ENCODE data around the gene PARD3.
"Not testable (repeated sequence)": the region's sequence is repeated elsewhere in the genome, so short reads cannot be mapped to it uniquely, and the experiment has no call there.

Gene PARD3

DNA sequence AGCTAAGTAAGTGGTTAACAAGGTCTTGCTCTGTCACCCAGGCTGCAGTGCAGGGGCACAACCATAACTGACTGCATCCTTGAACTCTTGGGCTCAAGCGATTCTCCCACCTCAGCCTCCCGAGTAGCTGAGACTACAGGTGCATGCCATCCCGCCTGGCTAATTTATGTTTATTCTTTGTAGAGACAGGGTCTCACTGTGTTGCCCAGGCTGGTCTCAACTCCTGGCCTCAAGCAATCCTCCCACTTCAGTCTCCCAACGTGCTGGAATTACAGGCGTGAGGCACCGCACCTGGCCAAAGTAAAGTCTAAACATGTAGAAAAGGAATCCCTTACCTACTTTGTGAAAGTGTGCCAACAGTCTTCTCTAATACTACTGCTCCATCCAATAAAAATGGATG, 17.9 kb downstream of the PARD3 start:
- DNase-seq (ENCODE audit: low spot score), result no peak

DNA sequence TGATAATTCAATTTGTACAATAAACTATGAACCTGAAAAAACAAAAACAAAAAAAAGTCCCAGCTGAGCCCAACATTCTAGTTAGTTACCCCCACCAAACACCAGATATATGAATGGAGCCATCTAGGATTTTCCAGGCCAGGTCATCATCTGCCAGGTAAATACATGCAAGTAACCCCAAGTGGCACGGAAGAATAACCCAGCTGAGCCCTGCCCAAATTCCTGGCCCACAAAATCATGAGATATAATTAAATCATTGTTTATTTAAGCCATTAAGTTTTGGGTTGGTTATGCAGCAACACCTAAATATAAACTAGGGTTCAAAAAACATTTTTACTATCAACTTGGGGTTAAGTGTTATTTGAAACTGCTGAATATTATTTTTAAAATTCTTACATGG, 19.0 kb downstream of the PARD3 start:
- DNase-seq (ENCODE audit: low spot score), result no peak

DNA sequence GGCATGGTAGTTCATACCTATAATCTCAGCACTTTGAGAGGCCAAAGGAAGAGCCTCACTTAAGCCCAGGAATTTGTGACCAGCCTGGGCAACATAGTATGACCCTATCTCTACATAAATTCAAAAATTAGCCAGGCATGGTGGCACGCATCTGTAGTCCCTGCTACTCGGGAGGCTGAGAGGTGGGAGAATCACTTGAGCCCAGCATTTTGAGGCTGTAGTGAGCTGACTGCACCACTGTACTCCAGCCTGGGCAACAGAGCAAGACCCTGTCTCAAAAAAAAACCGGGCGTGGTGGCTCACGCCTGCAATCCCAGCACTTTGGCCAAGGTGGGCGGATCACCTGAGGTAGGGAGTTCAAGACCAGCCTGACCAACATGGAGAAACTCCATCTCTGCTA, 19.8 kb downstream of the PARD3 start:
- DNase-seq (ENCODE audit: low spot score), result no peak

DNA sequence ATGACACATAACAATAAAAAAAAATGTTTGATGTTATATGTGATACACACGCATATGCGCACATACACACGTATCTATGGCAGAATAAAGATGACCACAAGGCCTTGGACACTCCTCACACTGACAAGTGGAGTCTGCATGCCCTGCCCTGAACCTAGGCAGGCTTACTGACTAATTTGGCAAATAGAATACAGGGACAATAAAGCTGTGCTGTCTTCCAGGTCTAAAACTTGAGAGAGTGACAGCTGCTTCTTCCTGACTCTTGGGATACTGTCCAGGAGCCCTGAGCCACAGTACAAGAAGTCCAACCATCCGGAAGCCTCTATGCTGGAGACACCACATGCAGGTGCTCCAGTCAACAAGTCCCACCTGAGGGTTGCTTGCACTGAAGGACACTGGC, 20.3 kb downstream of the PARD3 start:
- no peak for DNase-seq (ENCODE audit: low spot score)

DNA sequence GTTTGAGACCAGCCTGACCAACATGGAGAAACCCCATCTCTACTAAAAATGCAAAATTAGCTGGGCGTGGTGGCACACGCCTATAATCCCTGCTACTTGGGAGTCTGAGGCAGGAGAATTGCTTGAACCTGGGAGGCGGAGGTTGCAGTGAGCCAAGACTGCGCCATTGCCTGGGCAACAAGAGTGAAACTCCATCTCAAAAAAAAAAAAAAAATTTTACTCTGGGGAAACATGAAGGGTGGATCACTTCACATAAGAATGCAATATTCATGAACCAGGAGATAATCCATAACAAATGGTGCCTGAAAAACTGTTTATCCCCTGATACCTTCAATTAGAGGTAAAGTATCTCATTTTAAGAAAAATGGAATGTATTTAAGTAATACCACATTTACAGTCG, 21.5 kb downstream of the PARD3 start:
- not testable (repeated sequence) for DNase-seq (ENCODE audit: low spot score)

DNA sequence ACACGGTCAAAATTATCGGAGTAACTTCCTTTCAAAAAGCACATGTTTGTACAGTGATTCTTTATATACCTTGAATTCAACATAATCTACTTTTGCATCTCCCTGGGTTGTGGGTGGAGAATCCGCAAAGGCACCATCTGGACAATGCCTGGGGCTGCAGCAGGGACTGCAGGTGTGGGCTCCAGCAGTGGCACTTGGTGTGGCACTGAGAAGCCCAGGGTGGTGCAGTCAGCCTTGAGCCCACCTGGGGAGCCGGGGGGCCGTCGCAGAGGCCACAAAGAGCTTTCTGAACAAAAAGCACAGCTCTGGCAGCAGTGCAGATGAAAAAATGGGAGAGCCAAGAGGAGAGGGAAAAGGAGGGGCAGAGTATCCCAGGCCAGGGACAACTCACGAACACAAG, 22.2 kb downstream of the PARD3 start:
- no peak for DNase-seq (ENCODE audit: low spot score)

DNA sequence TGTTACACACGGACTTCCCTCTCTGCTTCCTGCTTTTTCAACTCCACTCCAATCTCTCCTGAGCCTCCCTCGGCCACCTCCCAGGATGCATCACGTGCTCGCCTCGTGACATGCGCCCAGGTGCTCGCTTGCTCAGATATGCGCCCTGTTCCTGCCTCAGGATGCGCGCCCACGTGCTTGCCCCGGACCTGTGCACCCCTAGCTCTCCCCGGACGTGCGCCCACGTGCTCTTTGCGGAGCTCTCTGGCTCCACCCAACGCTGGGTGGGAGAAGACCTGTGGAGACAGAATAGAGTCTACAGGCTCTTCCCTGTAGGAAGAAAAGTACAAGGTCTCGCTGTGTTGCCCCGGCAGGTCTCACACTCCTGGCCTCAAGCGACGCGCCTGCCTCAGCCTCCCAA, 23.1 kb downstream of the PARD3 start:
- no peak for DNase-seq (ENCODE audit: low spot score)

DNA sequence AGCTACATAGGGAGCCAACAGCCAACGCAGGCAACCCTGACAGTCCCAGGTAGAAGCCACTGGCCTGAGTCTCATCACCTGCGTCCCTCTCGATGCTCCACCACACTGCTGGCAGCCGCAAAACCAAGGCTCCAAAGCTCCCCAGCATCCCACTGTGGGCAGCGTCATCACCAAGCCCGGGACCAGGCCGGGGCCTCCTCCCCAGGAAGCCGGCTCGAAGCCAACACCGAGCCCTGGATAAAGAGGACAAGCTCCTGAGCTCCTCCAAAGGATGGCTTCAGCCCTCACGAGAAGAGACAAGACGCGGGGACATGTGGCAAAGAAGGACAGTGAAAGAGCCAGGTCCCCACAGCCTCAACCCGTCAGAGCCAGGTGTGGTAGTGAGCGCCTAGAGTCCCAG, 23.9 kb downstream of the PARD3 start:
- no peak for DNase-seq (ENCODE audit: low spot score)

DNA sequence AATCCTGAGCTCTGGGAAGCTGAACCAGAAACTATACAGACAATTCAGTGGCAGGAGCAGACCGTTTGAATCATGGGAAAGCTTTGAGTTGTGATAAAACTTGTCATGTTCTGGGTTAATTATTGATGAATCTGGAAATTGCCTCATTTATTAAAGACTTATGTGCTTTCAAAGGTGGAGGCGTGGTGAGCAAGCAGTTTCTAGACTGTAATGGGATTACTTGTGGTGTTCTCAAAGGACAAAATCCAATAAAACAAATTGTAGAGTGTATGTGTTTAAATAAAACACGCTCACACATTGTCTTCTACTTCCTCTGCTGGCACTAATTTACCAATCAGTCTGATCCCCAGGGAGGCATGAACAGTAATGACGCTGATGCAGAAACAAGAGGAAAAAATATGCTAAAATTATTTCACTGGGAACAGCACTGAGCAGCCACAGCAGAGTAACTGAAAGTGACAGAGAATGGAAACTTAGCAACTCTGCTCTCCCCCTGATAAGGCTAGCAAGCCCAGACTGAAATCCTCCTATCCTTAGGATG, 25.1 kb downstream of the PARD3 start:
- DNase-seq (ENCODE audit: low spot score), result no peak

DNA sequence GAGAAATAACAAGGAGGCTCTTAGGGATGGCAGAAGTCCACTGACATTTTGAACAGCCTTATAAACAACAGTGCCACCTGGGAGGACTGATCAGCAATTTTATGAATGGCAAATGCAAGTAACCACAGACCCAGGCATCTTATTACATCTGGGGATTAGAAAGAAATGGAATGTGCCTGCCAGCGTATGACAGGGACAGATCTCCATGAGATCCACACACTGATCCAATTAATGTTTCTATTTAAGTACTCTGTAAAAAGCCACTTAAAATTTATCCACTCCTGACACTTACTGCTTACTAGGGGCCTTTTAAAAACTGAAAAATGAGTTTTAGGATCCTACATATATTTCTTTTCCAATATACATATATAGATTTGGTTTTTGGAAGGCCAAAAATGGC, 28.6 kb downstream of the PARD3 start:
- no peak for DNase-seq (ENCODE audit: low spot score)

DNA sequence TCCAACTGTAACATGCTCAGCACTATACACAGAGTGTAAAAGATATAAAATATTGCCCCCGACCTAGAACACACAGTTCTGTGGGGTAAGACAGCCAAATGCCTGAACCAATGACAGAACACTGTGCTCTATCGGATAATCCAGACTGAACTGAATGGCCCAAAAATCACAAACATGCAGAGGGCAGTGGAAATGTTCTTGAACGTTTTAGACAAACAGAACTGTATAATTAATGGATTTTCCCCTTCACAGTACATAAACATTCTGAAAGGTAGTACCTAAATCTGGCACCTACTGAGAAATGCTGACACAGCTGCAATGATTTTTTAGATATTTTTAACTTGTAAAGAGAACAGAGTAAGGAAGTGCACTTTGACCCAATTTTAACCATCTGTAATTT, 33.4 kb downstream of the PARD3 start:
- DNase-seq (ENCODE audit: low spot score), result no peak

DNA sequence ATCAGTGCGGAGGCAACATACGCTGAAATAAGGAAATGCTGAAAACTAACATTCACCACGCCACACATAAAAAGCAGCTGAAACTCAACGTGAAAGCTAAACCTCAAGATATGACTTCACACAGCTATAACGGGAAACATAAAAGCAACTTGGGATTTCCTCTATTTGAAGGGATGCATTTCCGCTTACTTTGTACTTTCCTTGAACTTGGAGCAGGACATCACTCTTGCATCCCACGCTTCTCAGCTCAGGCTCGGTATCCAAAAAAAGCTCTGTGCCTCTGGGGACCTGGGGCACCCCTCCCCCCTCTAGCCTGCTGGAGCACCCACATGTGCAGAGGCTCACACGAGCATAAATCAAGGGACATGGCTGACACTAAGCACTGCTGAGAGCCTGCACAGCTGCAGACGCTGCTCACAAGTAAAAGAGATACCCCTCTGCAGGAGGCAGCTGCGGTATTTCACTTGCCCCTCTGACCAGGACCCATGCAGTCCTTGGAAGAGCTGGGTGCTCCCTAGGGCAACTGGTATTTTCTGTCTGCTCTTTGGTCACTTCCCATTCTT, 34.2 kb downstream of the PARD3 start:
- DNase-seq (ENCODE audit: low spot score), result peak; percentile 36

DNA sequence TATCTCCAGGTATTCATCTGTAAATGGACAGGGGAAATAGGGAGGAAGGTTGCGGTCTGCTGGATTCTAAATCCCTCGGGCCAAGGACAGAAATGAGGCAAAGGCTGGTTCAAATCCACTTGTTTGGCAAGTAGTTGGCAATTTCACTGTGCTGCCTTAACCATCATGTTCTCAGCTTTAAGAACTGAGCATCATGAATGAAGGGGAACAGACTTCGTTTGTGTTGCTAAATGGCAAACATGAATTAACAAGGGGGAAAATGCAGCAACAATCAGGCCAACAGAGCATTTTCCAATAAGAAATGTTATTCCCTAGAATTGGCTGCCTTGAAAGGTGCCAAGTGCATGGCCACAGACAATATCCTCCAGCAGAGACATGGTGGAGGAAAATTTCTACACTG, 36.9 kb downstream of the PARD3 start:
- no peak for DNase-seq (ENCODE audit: low spot score)

DNA sequence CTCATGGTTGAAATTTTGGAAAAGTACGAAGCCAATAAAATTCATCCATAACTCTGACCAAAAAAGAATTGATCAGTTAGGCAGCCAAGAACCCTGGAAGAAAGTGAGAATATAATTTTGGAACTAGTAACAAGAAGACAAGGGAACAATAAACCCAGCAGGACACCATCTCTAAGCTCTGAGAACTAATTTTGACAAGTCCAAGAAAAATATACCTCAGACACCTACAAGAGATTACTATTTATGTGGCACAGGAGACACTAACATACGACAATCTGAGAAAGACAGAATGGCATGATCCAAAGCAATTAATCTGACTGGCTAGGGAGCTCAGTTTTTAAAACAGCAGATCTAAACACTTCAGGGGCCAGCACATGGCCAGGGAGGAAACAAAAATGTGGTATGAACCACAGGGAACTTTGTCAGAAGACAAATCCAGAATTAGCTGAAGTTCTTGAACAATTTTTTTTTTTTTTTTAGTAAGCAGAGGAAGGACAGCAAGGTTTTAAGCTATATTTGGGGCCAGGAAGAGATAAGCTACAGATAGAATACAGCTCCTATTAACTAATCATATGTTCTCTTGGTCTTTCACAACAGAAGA, 38.9 kb downstream of the PARD3 start:
- no peak for DNase-seq (ENCODE audit: low spot score)

DNA sequence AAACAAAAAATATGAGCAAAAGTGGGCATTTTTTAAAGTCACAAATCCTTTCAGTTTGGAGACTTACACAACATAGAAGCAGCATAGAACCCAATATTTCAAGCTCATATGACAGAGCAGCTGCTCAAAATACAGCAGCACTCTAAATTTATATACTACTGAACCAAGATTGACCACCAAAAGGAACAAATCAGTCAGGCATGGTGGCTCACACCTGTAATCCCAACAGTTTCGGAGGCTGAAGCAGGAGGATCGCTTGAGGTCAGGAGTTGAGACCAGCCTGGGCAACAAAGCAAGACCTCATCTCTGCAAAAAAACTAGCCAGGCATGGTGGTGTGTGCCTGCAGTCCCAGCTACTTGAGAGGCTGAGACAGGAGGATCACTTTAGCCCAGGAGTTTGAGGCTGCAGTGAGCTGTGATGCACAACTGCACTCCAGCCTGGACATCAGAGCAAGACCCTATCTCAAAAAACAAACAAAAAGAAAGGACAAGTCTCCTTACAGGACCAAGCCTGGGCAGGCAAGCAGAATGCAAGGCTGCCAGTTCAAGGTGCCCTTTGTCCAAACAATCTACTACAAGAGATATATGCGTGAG, 40.0 kb downstream of the PARD3 start:
- no peak for DNase-seq (ENCODE audit: low spot score)

DNA sequence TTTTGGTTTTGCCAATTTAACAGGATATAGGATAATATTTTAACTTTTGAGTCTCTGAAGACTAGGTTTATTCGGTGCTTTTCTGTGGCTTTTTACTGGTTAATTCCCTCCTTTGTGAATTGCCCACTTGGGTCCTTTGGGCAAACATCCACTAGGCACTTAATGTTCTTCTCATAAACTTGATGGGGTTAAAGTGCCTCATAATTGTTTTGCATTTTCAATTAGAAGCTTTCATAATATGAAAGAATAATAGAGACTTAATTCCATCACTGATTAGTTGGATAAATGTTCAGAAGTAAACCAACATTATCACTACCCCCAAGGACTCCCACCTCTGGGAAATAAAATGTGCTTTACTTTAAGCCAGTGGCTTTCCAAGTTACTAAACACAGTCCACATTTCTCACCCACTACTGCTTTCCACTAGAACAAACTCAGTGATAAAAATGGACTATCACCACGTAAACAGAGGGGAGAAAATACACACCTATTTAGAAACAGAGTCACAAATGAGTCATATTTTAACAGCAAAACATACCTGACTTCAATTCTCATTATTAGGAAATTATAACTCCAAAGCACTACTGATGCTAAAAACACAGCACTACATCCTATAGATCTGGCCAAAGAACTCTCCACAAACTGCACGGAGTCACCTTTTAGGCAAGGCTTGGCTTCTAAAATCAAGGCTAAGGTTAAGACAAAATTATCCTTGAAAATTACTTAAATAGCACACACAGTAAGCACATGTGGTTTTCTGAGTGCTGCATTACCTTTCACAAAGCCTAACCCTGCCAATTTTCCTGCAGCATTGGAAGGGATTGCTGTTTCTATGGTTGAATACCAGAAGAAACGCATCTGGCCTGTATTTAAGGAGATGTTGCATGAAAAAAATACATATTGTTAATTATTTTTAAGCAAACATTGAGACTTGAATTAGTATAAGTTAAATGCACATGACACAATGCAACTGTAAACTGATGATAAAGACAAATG, 41.2 kb downstream of the PARD3 start:
- DNase-seq (ENCODE audit: low spot score), result no peak

DNA sequence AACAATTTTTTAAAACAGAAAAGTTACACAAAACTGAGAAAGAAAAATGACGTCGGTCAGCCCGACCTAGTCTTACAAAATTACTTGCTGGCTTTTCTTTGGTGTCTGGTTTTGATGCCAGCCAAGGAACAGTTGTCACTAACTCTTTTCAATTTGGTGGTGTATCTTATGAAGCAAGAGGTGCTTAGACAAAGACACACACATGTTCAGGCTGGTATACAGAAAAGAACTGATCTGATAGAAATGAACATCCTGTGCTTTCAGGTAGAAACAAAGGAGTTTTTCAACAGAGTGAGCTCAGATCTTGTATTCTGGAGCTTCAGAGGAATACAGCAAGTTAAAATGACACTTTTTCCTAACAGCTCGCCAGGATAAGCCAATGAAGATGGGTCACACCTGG, 43.6 kb downstream of the PARD3 start:
- no peak for DNase-seq (ENCODE audit: low spot score)

DNA sequence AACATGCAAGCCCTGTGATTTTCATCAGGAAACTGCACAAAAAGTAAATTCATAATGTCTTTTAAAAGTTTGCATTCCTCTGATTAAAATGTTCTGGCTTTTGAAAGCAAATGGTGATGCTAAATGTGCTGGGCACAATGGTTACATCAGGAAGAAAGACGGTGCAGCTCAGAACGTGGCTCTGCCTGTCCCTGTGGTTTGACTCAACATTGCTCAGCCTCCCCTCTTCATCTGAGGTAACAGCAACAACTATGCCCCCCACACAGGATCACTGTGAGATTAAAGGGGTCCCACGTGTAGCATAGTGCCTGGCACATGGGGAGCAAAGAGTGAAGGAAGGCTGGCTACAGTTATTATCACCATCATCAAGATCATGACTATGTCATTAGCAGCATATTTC, 44.0 kb downstream of the PARD3 start:
- DNase-seq (ENCODE audit: low spot score), result no peak

DNA sequence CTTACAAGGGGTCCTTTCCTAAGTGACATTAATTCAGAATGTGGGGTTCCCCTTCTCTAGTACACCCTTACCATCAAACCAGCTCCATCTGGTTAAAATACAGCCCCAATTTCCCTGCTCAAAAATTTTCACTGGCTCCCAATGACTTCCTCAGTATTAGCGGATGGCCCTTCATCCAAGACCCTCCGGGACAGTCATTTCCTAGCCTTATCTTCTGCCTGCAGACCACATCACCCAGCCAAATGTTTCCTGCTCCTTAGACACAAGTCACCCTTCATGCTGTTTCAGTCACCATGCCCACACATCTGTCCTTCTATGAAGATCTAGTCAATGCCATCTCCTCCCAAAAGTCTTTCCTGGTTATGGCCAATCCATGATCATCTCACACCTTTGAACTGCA, 45.2 kb downstream of the PARD3 start:
- DNase-seq (ENCODE audit: low spot score), result no peak

DNA sequence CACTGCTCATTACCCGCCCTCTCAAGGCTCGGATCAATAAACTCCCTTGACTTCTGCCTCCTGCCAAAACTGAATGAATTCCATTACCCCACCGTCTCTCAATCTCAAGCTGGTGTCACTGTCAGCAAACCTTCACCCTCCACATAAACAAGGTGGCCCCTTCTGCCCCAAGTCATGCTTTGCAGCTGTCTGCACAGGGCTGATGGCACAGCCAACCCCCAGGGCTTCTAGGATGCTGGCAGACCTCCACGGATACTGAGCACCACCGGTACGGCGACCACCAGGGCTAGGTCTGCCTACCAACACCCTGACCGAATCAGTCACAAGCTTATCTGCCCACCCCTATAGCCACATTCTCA, 46.1 kb downstream of the PARD3 start:
- DNase-seq (ENCODE audit: low spot score), result no peak

DNA sequence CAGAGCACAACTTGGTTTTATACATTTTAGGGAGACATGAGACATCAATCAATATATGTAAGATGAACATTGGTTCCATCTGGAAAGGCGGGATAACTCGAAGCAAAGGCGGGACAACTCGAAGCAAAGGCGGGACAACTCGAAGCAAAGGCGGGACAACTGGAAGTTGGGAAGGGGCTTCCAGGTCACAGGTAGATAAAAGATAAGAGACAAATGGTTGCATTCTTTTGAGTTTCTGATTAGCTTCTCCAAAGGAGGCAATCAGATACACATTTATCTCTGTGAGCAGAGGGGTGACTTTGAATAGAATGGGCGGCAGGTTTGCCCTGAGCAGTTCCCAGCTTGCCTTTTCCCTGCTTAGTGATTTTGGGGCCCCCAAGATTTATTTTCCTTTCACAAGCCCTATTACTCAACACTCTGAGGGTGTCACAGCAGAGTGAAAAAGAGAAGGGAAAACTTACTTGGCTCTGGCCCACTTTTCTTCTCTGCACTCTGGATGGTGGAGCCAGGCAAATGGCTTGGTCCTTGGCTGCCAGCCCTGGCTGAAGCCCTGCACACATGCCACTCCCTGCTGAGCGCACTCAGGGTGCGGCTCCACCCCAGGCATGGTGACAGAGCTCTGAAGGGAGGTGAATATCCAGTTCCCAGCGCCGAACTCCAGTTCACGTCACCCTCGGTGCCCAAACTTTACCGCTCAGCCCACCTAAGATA, 46.7 kb downstream of the PARD3 start:
- no peak for DNase-seq (ENCODE audit: low spot score)

Measured in COLO829 (cell line).